ENCODE data around the gene CACNB2. TPM values are rescaled to one million over a fixed set of nuclear protein-coding genes. Genes with fewer than 3 reads are reported as not detected.

The CACNB2 gene
- total RNA-seq, 1 donor from 2014 or later = 0.96 TPM

DNA sequence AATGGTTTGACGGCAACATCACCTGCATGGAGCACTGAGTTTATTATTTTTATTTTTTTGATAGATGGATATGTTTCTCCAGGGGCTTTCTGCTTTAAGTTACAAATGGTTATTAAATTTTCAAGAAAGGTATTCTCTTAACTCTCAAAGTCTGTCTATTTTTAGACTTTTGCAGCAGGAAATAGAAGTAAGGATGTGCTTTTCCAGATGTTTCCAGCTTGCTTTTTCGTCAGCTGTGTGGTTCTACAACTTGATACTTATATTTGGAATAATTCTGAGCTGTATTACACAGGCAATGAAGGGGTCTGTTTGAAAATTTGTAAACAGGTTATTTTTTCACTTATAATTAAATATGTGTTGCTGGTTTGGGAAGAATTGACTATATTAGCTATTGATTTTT, 69.0 kb downstream of the CACNB2 start:
- Histone ChIP-seq H3K36me3 (no peaks in the 10 kb centered on the region), H3K4me1 (peaks cover 0 to under 1% of the 10 kb centered on the region in 2 donors), H3K4me3 (no peak overlapping the region), H3K27ac (no peak overlapping the region), H3K9me3 (no peaks in the 10 kb centered on the region), H3K27me3 (no peaks in the 10 kb centered on the region)
- TF ChIP-seq, protein P1, sequence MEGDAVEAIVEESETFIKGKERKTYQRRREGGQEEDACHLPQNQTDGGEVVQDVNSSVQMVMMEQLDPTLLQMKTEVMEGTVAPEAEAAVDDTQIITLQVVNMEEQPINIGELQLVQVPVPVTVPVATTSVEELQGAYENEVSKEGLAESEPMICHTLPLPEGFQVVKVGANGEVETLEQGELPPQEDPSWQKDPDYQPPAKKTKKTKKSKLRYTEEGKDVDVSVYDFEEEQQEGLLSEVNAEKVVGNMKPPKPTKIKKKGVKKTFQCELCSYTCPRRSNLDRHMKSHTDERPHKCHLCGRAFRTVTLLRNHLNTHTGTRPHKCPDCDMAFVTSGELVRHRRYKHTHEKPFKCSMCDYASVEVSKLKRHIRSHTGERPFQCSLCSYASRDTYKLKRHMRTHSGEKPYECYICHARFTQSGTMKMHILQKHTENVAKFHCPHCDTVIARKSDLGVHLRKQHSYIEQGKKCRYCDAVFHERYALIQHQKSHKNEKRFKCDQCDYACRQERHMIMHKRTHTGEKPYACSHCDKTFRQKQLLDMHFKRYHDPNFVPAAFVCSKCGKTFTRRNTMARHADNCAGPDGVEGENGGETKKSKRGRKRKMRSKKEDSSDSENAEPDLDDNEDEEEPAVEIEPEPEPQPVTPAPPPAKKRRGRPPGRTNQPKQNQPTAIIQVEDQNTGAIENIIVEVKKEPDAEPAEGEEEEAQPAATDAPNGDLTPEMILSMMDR (IDR thresholded peaks at IDR 0.05) = no peak
- no peak for DNase-seq (ENCODE audit: low spot score in 2 of 2)
- intact Hi-C loops (cut with DNase I) = no loop called here

DNA sequence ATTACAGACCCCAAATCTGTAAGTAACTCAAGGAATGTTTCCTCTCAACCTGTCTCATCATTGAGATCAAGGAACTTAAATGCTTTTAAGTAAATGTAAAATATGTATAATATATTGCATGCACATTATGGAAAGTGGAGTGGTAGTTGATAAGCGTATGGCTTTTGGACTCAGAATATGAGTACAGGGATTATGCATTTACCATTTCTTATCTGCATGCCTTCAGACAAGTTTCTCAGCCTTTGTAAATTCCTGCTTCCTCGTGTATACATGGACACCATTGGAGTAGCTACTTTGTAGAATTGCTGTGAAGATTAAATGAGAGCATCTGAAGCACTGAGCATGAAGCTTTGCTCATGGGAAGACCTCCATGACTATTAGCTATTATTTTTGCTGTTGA, 70.5 kb downstream of the CACNB2 start:
- Histone ChIP-seq H3K27ac (no peak overlapping the region), H3K9me3 (no peaks in the 10 kb centered on the region), H3K27me3 (no peaks in the 10 kb centered on the region), H3K4me1 (no peaks in the 10 kb centered on the region), H3K4me3 (no peak overlapping the region), H3K36me3 (no peaks in the 10 kb centered on the region)
- intact Hi-C loops (cut with DNase I) = no loop called here
- DNase-seq (ENCODE audit: low spot score in 2 of 2) = no peak
- TF ChIP-seq, protein P1 (IDR thresholded peaks at IDR 0.05) = no peak

DNA sequence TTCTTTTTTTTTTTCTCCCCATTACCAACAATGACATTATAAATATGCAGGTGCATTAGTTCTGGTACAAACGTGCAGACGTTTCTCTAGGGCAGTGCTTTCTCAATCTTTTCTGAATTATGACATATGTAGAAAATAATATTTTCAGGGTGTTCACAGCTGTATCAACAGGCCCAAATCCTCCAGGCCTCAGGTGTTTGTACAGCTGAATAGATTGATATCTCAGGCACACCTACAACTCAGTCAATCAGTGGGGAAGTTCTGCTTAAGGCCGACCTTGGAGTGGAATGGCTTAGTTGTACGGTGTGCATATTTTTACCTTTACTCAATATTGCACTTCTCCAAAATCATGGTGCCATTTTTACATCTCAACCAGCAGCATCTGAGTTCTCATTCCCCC, 71.6 kb downstream of the CACNB2 start:
- Histone ChIP-seq H3K4me1 (no peaks in the 10 kb centered on the region), H3K4me3 (no peak overlapping the region), H3K27ac (no peak overlapping the region), H3K9me3 (no peaks in the 10 kb centered on the region), H3K36me3 (no peaks in the 10 kb centered on the region), H3K27me3 (no peaks in the 10 kb centered on the region)
- TF ChIP-seq, protein P1 (IDR thresholded peaks at IDR 0.05) = no peak
- intact Hi-C loops (cut with DNase I) = no loop called here
- DNase-seq (ENCODE audit: low spot score in 2 of 2) = no peak

DNA sequence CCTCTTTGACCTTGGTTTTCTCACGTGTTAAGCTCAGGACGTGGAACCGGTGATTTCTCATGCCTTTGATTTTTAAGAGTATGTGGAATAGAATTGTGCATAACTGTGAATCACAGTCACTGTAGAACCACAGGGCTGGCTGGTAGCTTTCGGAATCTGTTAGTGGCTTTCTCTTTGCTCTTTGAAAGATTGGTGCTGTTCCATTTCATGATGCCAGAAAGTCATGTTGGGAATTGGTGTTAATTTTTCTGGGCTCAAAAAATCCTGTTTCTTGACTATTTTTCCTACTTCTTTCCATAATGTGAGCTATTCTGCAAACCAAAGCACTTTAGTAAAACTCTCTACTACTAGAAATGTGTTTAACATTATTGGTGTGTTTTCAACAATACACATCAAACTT, 73.0 kb downstream of the CACNB2 start:
- TF ChIP-seq, protein P1 (IDR thresholded peaks at IDR 0.05) = no peak
- H3K27me3 ChIP-seq = no peaks in the 10 kb centered on the region
- H3K27ac ChIP-seq = no peak overlapping the region
- intact Hi-C loops (cut with DNase I) = no loop called here
- H3K9me3 ChIP-seq = no peaks in the 10 kb centered on the region
- DNase-seq (ENCODE audit: low spot score in 2 of 2) = no peak
- no peaks in the 10 kb centered on the region for H3K36me3 ChIP-seq
- H3K4me1 ChIP-seq = no peaks in the 10 kb centered on the region
- no peak overlapping the region for H3K4me3 ChIP-seq

DNA sequence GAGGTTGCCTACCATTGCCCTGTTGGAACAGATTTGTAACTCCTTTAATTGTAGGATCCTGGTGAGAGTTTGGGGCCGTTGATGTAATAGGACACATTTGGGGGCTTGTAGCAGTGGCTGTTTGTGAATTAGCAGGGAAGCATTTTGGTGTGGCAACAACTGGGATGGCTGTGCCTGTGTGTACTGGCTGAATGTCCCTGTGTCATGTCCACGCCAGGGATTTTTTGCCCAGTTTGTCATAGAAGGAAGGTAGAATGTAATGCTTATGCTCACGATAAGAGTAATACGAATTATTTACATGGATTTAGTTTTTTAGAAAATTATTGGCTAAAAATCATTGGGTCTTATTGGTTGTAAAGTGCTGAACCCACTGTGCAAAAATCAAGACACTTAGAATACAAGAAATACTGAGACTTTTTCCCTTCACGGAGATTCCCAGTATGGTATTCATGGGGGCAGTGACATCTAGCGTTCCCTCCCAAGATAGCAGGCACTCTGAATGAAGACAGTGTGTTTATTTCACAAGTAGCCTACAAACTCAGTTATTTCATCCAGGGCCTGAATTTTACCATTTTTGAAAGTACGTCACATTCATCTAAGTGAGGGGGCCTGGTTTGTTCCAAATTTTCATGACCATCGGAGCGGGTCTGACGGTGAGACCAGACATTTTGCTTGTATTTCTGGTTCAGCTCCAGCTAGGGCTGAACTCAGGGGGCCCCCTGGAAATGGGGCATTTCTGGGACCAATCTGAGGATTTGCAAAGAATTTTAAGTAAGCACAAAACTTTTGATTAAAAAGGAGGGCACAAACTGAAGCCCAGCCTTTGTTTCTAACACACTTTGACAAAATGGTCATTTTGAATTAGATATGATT, 74.7 kb downstream of the CACNB2 start:
- H3K4me1 ChIP-seq = no peaks in the 10 kb centered on the region

More for the DNA sequence above, 74.7 kb downstream of the CACNB2 start:
- Histone ChIP-seq H3K27ac (no peak overlapping the region), H3K4me3 (no peak overlapping the region), H3K36me3 (no peaks in the 10 kb centered on the region), H3K27me3 (no peaks in the 10 kb centered on the region), H3K9me3 (no peaks in the 10 kb centered on the region)
- peak in 1 of 2 donors; percentile 72 for DNase-seq (ENCODE audit: low spot score in 2 of 2)
- TF ChIP-seq, protein P1 (IDR thresholded peaks at IDR 0.05) = peak; percentile 52 to 84 (median 81)
- intact Hi-C loops (cut with DNase I) = loop anchor here (1.0 to 5.0 kb wide), 2 partner anchors 113 to 305 kb away; no protein-coding TSS in a partner anchor

Measured in ascending aorta (tissue), 2 donors.